GM12891 (cell line): Measurements from ENCODE around the gene SYT3.

Experiments
- DNase-seq: peaks from one replicate; pipeline ENCODE4 v3.0.0; 2011; ENCODE audit warnings: low spot score; ENCODE audit not compliant: insufficient read length
- FAIRE-seq: peaks from 2 replicates; lab custom pipeline; 2011; peaks lifted over from hg19 to GRCh38; lab: Jason Lieb, UNC
- PAX5 ChIP-seq: IDR thresholded peaks from 2 replicates; pipeline ENCODE4 v1.6.1; 2011; ENCODE audit warnings: low read length, moderate library complexity, mild to moderate bottlenecking; ENCODE audit not compliant: insufficient read depth, severe bottlenecking
- POLR2A ChIP-seq: IDR thresholded peaks from 2 replicates; pipeline ENCODE4 v1.6.1; 2011; ENCODE audit warnings: low read depth, low read length, control low read depth
- POLR2AphosphoS5 ChIP-seq: IDR thresholded peaks from 2 replicates; pipeline ENCODE4 v1.6.1; 2011; ENCODE audit warnings: low read depth, low read length, control low read depth
- POU2F2 ChIP-seq: IDR thresholded peaks from 2 replicates; pipeline ENCODE4 v1.6.1; 2011; ENCODE audit warnings: low read depth, mild to moderate bottlenecking, control low read depth, low read length, moderate library complexity
- SPI1 ChIP-seq: IDR thresholded peaks from 2 replicates; pipeline ENCODE4 v1.6.1; 2011; ENCODE audit warnings: low read depth, low read length, control low read depth
- TAF1 ChIP-seq: IDR thresholded peaks from 2 replicates; pipeline ENCODE4 v1.6.1; 2011; ENCODE audit warnings: low read depth, low read length, control low read depth

The SYT3 gene

GRCh38 chr19:50670102-50670380, 30.4 kb upstream of the SYT3 start:
- no peak for FAIRE-seq

GRCh38 chr19:50669302-50670101, 29.8 kb upstream of the SYT3 start:
- FAIRE-seq (peak; percentile 38), DNase-seq (no peak)
- no peak for TF ChIP-seq POU2F2
- no peak for TF ChIP-seq POLR2A
- no peak for TF ChIP-seq PAX5
- TF ChIP-seq POLR2AphosphoS5 = no peak
- no peak for TF ChIP-seq SPI1
- no peak for TF ChIP-seq TAF1

More at GRCh38 chr19:50670102-50670380, 30.4 kb upstream of the SYT3 start:
- TF ChIP-seq POU2F2 (no peak), SPI1 (no peak), PAX5 (no peak), TAF1 (no peak), POLR2A (no peak), POLR2AphosphoS5 (no peak)
- no peak for DNase-seq

DNA sequence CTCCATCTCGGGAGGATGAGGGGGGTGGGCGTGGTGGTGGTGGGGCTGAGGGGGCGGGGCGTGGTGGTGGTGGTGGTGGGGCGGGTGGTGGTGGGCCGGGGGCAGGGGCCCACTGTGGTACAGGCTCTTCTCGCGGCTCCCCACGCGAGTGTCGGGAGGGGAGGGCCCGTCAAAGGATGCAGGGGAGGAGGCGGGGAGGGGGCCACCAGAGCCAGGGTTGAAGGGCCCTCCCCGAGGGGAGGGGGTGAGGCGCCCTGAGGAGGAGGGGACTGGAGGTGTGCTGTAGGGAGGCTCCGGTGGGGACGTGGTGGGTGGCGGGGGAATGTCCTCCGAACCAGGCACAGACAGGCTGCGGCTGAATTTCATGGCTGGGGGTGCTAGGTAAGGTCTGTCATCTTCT, 29.2 kb upstream of the SYT3 start:
- FAIRE-seq (no peak), DNase-seq (no peak)
- TF ChIP-seq SPI1 = no peak

DNA sequence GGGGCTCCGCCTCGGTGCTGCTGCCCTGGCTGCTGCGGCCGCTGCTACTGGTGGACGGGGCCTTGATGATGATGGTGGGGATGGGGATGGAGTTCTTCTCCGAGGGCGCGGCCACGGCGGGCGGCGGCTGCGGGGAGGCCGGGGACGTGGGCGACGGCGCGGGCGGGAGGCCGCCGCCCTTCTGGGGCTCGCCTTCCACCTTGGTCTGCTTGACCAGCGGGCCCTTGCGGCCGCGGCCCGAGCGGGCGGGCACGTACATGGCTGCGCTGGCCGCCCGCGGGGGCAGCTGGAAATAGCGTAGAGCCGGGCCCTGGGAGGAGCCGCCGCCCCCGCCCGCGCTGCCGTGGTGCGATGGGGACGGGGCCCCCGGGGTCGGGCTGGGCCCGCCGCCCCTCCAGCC, 28.7 kb upstream of the SYT3 start:
- DNase-seq (no peak), FAIRE-seq (no peak)
- TF ChIP-seq POU2F2 (no peak), POLR2A (no peak), PAX5 (no peak), POLR2AphosphoS5 (no peak), SPI1 (no peak), TAF1 (no peak)

DNA sequence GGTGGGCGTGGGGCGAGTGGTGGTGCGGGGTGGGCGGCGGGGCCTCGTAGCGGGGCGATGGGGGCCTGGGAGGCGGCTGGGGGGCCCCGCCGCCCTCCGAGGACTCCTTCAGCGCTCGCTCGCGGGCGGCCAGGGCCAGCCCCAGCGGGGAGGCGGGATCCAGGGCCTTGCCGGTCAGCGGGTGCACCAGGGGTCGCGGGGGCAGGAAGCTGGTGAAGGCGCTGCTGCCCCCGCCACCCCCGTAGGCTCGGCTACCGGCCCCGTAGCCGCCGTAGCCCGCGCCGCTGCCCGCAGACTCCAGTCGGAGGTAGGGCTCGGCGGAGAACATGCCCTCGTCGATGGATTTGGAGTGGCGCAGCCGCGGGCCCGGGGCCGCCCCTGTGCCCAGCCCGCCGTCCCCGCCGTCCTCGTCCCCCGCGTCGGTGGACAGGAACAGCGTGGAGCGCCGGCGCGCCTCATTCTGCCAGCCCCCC, 28.1 kb upstream of the SYT3 start:
- no peak for DNase-seq
- FAIRE-seq = no peak
- TF ChIP-seq POU2F2 = no peak
- no peak for TF ChIP-seq POLR2A
- TF ChIP-seq TAF1 = no peak
- TF ChIP-seq PAX5 = no peak
- no peak for TF ChIP-seq SPI1

DNA sequence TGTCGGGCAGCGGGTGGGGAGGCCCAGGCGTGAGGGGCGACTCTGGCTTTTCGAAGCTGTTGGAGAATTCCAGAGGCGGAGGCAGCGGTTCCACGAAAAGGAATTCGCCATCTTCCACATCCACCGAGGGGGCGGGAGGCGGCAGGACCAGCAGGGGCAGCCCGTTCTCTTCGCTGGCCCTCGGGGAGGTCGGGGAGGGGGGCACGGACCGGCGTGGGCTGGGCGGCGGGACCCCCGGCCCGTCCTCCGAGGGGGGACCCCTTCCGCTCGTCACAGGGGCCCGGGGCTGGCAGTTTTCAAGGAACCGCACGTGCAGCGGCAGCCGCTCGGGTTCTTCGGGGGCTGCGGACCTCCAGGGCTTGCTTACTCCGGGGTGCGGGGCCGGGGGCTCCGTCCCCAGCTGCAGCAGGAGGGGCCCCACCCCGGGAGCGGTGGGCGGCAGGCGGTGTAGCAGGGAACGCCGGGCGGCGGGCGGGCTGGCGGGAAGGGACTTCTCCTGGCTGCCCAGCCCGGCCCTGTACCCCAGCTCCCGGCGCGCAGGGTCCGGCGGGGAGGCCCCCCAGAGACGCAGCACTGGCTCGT, 27.6 kb upstream of the SYT3 start:
- no peak for FAIRE-seq
- no peak for DNase-seq
- TF ChIP-seq TAF1 = no peak
- TF ChIP-seq PAX5 = no peak
- no peak for TF ChIP-seq POU2F2
- TF ChIP-seq SPI1 = no peak
- no peak for TF ChIP-seq POLR2A
- TF ChIP-seq POLR2AphosphoS5 = no peak

DNA sequence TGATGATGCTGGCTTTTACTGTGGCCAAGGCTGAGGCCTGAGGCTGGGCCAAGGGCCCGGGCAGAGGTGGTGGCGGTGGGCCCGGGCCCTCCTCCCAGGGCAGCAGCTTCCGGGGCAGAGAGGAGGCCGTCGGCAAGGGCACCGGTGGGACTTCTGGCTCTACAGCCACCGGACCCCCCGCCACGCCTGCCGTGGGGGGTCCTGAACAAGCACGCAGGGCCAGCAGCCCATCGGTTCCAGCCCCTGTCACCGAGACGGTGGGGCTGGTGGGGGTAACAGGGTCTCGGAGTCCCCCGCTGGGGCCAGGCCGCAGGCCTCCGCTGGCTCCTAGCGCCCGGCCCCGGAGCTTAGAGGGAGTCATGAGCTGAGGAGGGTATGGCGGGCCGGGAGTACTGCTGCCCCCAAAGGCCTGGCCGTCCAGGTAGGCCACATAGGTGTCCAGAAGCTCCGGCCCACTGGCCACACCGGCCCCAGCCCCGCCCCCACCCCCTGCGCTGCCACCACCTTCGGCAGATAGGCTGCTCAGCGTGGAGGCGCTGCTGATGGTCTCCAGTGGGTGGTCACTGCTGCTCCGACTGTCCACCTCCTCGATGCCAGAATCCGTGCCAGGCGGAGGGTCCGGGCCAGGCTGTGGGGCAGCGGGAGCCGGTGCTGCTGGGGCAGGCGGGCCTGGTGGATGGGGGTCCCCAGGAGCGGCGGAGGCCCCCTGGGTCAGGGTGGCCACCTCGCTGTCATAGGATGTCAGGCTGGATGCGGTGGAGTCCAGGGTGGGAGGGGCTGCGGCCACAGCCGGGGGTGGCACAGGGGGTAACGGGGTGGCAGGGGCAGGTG, 26.9 kb upstream of the SYT3 start:
- FAIRE-seq (no peak), DNase-seq (no peak)
- TF ChIP-seq SPI1 (no peak), POU2F2 (no peak), TAF1 (no peak)

GRCh38 chr19:50664204-50664603, 24.5 kb upstream of the SYT3 start:
- no peak for FAIRE-seq
- DNase-seq = no peak
- TF ChIP-seq PAX5 (no peak), SPI1 (no peak), POU2F2 (no peak), TAF1 (no peak), POLR2A (no peak), POLR2AphosphoS5 (no peak)

DNA sequence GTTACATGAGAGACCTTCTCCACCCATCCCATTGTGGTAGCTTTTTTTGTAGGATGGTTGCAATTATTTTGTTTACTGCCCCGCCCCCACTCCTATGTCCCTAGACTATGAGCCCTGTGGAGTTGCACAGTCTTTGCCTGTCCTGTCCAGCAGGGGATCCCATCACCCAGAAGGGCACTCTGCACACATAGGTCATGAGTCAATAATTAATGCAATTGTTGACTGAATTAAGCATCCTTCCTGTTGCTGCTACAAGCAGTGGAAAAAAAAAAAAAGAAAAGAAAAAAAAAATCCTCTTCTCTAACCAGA, 23.8 kb upstream of the SYT3 start:
- no peak for TF ChIP-seq POU2F2
- no peak for TF ChIP-seq SPI1
- TF ChIP-seq POLR2A = no peak
- no peak for TF ChIP-seq POLR2AphosphoS5
- no peak for TF ChIP-seq PAX5
- TF ChIP-seq TAF1 = no peak
- DNase-seq (no peak), FAIRE-seq (no peak)
